ENCODE data around the gene CAPN7.

DNA sequence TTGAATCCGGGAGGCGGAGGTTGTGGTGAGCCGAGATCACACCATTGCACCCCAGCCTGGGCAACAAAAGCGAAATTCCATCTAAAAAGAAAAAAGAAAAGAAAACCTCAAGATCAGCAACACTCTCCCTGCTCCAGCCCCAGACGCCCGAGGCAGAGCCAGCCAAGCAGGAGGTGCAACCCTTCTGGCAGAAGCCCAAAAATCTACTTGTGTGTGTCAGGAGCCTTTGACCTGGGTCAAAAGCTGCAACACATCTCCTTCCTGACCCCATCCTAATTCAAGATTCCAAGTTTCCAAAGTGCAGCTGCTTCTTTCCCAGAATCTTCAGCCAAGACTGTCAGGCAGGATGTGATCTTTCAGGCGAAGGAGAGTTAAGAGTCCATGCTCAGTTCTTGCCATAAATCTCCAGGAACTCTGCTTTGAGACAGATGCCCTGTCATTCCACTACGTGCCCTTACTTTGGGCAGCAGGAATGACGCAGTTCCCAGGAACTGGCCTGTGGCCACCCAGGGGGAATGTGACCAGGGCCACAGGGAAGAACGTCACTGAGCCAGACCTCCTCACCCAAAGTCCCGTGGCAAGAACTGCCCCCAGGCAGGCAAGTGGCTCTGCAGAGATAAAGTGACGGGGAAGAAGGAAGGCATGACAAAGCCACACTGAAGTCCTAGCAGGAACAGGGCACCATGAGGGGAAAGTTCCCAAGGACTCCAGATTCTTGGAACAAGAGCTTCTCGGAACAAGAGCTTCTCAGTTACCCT is 86.9 kb downstream of the CAPN7 start:
- TF ChIP-seq ZNF8 (CRISPR knock-in tag; IDR thresholded peaks at IDR 0.05) (no peak), CREB5 (CRISPR knock-in tag; IDR thresholded peaks at IDR 0.05; ENCODE audit: low read depth) (no peak)

Data from SK-N-SH treated with all-trans-retinoic acid at 6 μM for 48 hours (cell line).